ENCODE data around the gene MUC5AC.

DNA sequence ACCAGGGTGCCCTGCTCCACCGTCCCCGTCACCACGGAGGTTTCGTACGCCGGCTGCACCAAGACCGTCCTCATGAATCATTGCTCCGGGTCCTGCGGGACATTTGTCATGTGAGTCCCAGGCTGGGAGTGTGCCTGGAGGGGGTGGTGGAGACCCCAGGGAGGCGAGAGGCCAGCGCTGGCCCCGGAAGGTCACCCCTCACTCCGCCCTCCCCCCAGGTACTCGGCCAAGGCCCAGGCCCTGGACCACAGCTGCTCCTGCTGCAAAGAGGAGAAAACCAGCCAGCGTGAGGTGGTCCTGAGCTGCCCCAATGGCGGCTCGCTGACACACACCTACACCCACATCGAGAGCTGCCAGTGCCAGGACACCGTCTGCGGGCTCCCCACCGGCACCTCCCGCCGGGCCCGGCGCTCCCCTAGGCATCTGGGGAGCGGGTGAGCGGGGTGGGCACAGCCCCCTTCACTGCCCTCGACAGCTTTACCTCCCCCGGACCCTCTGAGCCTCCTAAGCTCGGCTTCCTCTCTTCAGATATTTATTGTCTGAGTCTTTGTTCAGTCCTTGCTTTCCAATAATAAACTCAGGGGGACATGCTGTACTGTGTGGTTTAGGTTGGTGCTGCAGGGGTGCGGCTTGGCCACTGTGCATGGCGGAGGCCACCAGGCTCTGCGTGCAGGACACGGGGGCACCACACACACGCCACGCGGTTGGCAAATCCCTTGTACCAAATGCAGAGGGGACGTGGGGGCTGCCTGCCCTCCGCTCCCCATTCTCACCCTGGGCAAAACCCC is 47.6 kb upstream of the MUC5AC start:
- TF ChIP-seq, protein P1, sequence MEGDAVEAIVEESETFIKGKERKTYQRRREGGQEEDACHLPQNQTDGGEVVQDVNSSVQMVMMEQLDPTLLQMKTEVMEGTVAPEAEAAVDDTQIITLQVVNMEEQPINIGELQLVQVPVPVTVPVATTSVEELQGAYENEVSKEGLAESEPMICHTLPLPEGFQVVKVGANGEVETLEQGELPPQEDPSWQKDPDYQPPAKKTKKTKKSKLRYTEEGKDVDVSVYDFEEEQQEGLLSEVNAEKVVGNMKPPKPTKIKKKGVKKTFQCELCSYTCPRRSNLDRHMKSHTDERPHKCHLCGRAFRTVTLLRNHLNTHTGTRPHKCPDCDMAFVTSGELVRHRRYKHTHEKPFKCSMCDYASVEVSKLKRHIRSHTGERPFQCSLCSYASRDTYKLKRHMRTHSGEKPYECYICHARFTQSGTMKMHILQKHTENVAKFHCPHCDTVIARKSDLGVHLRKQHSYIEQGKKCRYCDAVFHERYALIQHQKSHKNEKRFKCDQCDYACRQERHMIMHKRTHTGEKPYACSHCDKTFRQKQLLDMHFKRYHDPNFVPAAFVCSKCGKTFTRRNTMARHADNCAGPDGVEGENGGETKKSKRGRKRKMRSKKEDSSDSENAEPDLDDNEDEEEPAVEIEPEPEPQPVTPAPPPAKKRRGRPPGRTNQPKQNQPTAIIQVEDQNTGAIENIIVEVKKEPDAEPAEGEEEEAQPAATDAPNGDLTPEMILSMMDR (optimal IDR thresholded peaks at IDR 0.05 in 1 of 3, IDR thresholded peaks at IDR 0.05 in 1 of 3, conservative IDR thresholded peaks at IDR 0.05 in 1 of 3; ENCODE audit: extremely low read depth in 1 of 3, insufficient read depth in 2 of 3, low read length in 3 of 3), result no peak
- no peak for TF ChIP-seq EZH2 (IDR thresholded peaks at IDR 0.05; ENCODE audit: low read length)
